Neural cell (in vitro differentiated cells): ENCODE measurements around the gene HMOX2.

Experiments
- EP300 ChIP-seq: fragments of 450-650 bp; conservative IDR thresholded peaks from 2 replicates; pipeline ENCODE4 v1.6.1; 2014; ENCODE audit warnings: antibody characterized with exemption, mild to moderate bottlenecking, moderate library complexity; ENCODE audit not compliant: poor library complexity, severe bottlenecking
- EZH2 ChIP-seq: fragments of 200-600, 300-800 bp; shearing (Covaris generic), sonication (generic); IDR thresholded peaks from 2 replicates; pipeline ENCODE4 v1.6.1; 2014; ENCODE audit warnings: antibody characterized with exemption, low read length, borderline replicate concordance, mild to moderate bottlenecking; ENCODE audit not compliant: insufficient read depth, poor library complexity, severe bottlenecking
- POLR2AphosphoS5 ChIP-seq: IDR thresholded peaks from 2 replicates; pipeline ENCODE4 v1.6.1; 2012
- RAD21 ChIP-seq: fragments of 450-650 bp; conservative IDR thresholded peaks from 2 replicates; pipeline ENCODE4 v1.6.1; 2014; ENCODE audit warnings: antibody characterized with exemption, mild to moderate bottlenecking, moderate library complexity
- REST ChIP-seq: IDR thresholded peaks from 2 replicates; pipeline ENCODE4 v1.6.1; 2012; ENCODE audit warnings: borderline replicate concordance
- TAF1 ChIP-seq: IDR thresholded peaks from 2 replicates; pipeline ENCODE4 v1.6.1; 2012; ENCODE audit warnings: low read depth
- TF ChIP-seq, protein P1 (sequence below): fragments of 450-650 bp; IDR thresholded peaks from 2 replicates; pipeline ENCODE4 v1.5.1; 2014; ENCODE audit warnings: antibody characterized with exemption, mild to moderate bottlenecking, moderate library complexity; ENCODE audit not compliant: poor library complexity, severe bottlenecking

DNA sequence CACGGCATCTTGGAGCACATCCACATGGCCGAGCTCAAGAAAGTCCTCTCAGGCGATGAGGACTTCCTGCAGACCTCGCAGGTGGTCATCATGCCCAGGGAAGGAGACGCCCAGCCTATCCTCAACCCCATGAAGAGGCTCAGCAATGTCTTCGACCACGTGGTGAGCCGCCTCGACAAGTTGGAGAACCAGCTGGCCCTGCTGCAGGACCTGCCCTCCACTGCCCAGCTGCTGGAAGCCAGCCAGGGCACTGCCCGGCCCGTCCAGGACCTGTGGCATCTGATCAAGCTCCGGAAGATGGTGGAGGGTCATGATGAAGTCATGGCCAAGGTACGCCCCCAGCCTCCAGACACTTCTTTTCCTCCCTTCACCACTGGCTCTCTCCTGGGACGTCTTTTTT lies 80.4 kb downstream of the HMOX2 start:
- TF ChIP-seq EZH2: no peak
- TF ChIP-seq REST: no peak
- TF ChIP-seq, protein P1, sequence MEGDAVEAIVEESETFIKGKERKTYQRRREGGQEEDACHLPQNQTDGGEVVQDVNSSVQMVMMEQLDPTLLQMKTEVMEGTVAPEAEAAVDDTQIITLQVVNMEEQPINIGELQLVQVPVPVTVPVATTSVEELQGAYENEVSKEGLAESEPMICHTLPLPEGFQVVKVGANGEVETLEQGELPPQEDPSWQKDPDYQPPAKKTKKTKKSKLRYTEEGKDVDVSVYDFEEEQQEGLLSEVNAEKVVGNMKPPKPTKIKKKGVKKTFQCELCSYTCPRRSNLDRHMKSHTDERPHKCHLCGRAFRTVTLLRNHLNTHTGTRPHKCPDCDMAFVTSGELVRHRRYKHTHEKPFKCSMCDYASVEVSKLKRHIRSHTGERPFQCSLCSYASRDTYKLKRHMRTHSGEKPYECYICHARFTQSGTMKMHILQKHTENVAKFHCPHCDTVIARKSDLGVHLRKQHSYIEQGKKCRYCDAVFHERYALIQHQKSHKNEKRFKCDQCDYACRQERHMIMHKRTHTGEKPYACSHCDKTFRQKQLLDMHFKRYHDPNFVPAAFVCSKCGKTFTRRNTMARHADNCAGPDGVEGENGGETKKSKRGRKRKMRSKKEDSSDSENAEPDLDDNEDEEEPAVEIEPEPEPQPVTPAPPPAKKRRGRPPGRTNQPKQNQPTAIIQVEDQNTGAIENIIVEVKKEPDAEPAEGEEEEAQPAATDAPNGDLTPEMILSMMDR: no peak
- TF ChIP-seq TAF1: no peak
- TF ChIP-seq POLR2AphosphoS5: no peak
- TF ChIP-seq RAD21: no peak
- no peak for TF ChIP-seq EP300
